Epithelial cell of prostate (primary cell): ENCODE results near the gene PCNX1.

Source experiments
- DNase-seq: peaks from one replicate; pipeline ENCODE4 v3.0.0-alpha.2; 2011; ENCODE audit warnings: low read depth, low spot score
- H3K27ac ChIP-seq: fragments of 450-650 bp; 2 replicates; pipeline ENCODE4 v1.5.1; 2017; ENCODE audit warnings: mild to moderate bottlenecking

PCNX1 gene

GRCh38 chr14:70887737-70888499, 19.3 kb upstream of the PCNX1 start:
- peak overlapping the region; percentile 67 for H3K27ac ChIP-seq
- no peak for DNase-seq

GRCh38 chr14:70888681-70889175, 18.5 kb upstream of the PCNX1 start:
- peak; percentile 63 for DNase-seq
- peak overlapping the region; percentile 67 for H3K27ac ChIP-seq

GRCh38 chr14:70889555-70889954, 17.7 kb upstream of the PCNX1 start:
- peak overlapping the region; percentile 67 for H3K27ac ChIP-seq
- no peak for DNase-seq

- DNase-seq = no peak
- H3K27ac ChIP-seq = no peak overlapping the region
These were observed 16.2 kb upstream of the PCNX1 start for GRCh38 chr14:70890826-70891659.

GRCh38 chr14:70891737-70892136, 15.5 kb upstream of the PCNX1 start:
- no peak for DNase-seq
- no peak overlapping the region for H3K27ac ChIP-seq

- no peak for DNase-seq
- H3K27ac ChIP-seq = no peak overlapping the region
These were observed 14.0 kb upstream of the PCNX1 start for GRCh38 chr14:70893062-70893845.

- DNase-seq = no peak
- no peak overlapping the region for H3K27ac ChIP-seq
These were observed 13.4 kb upstream of the PCNX1 start for GRCh38 chr14:70893858-70894291.

GRCh38 chr14:70894868-70895267, 12.4 kb upstream of the PCNX1 start:
- peak; percentile 40 for DNase-seq
- H3K27ac ChIP-seq = peak overlapping the region; percentile 47

GRCh38 chr14:70896317-70896716, 10.9 kb upstream of the PCNX1 start:
- H3K27ac ChIP-seq = no peak overlapping the region
- DNase-seq = no peak

- H3K27ac ChIP-seq = no peak overlapping the region
- no peak for DNase-seq
These were observed 10.3 kb upstream of the PCNX1 start for GRCh38 chr14:70896981-70897380.

GRCh38 chr14:70897464-70897863, 9.8 kb upstream of the PCNX1 start:
- no peak for DNase-seq

GRCh38 chr14:70898111-70898745, 9.0 kb upstream of the PCNX1 start:
- no peak overlapping the region for H3K27ac ChIP-seq
- DNase-seq = no peak

More at GRCh38 chr14:70897464-70897863, 9.8 kb upstream of the PCNX1 start:
- H3K27ac ChIP-seq = no peak overlapping the region

- no peak for DNase-seq
- H3K27ac ChIP-seq = no peak overlapping the region
These were observed 6.0 kb upstream of the PCNX1 start for GRCh38 chr14:70901269-70901668.

- no peak overlapping the region for H3K27ac ChIP-seq
These were observed 5.1 kb upstream of the PCNX1 start for GRCh38 chr14:70902184-70902583.

GRCh38 chr14:70904373-70904772, 2.9 kb upstream of the PCNX1 start:
- no peak overlapping the region for H3K27ac ChIP-seq
- DNase-seq = no peak

More at GRCh38 chr14:70902184-70902583, 5.1 kb upstream of the PCNX1 start:
- DNase-seq = no peak

- no peak overlapping the region for H3K27ac ChIP-seq
- DNase-seq = no peak
These were observed 2.0 kb upstream of the PCNX1 start for GRCh38 chr14:70905301-70905700.

- DNase-seq = no peak
- peak overlapping the region; percentile 85 for H3K27ac ChIP-seq
These were observed 475 bp upstream of the PCNX1 start for GRCh38 chr14:70906793-70907175.

- H3K27ac ChIP-seq = peak overlapping the region; percentile 85
- DNase-seq = no peak
These were observed 1.0 kb downstream of the PCNX1 start for GRCh38 chr14:70907996-70908934.
